ENCODE data around the gene EHD2.
"Not testable (repeated sequence)": the region's sequence is repeated elsewhere in the genome, so short reads cannot be mapped to it uniquely, and the experiment has no call there.

EHD2 gene

GRCh38 chr19:47777245-47778048 lies 64.2 kb downstream of the EHD2 start:
- not testable (repeated sequence) for DNase-seq

- peak; percentile 56 for DNase-seq
Observed at GRCh38 chr19:47778049-47778953, 65.1 kb downstream of the EHD2 start, which contains the start of gene SELENOW. Gene SELENOW (plus strand): TSS chr19:47778703. CDS start chr19:47778786, 83 bp downstream.

- no peak for DNase-seq
Observed at GRCh38 chr19:47778954-47779351, 65.7 kb downstream of the EHD2 start.

- DNase-seq: no peak
Observed at GRCh38 chr19:47779524-47780214, 66.4 kb downstream of the EHD2 start.

DNA sequence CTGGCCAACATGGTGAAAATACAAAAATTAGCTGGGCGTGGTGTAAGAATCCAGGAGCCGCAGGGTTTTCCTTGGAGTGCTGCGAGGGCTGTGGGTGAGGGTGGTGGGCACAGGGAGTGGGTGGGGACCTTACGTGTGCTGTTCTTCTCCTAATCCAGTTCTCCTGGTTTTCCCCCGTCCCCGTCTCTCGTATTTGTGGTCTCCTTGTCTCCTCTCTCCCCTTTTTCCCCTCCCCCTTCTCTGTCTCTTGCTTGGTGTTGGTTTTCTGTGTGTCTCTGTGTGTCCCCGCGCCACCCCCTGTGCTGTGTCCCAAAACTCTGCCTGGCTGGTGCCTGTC lies 67.0 kb downstream of the EHD2 start:
- no peak for DNase-seq

- DNase-seq: no peak
Observed at GRCh38 chr19:47781590-47782262, 68.5 kb downstream of the EHD2 start.

DNA sequence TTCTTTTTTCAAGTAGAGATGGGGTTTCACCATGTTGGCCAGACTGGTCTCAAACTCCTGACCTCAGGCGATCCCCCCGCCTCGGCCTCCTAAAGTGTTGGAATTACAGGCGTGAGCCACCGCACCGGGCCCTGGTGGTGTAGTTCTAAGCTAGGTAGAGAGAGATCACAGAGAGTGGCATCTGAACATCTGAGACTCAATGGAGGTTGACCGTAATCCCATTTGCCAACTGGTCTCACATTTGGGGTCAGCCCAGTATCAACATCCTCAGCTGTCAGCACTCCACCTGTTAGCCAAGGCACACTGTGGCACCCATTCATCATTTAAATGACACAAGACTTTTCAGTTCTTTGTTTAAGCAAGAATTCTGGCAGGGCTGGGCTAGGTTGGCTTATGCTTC lies 73.3 kb downstream of the EHD2 start:
- DNase-seq: no peak

DNA sequence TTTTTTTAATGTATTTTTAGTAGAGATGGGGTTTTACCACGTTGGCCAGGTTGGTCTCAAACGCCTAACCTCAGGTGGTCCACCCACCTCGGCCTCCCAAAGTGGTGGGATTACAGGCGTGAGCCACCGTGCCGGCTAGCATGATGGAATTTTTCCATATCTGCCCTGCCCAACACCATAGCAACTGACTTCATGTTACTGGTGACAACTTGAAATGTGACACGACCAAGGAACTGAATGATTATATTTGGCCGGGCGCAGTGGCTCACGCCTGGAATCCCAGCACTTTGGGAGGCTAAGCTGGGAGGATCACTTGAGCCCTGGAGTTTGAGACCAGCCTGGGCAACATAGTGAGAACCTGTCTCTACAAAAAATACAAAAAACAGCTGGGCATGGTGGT lies 74.1 kb downstream of the EHD2 start:
- DNase-seq: not testable (repeated sequence)

DNA sequence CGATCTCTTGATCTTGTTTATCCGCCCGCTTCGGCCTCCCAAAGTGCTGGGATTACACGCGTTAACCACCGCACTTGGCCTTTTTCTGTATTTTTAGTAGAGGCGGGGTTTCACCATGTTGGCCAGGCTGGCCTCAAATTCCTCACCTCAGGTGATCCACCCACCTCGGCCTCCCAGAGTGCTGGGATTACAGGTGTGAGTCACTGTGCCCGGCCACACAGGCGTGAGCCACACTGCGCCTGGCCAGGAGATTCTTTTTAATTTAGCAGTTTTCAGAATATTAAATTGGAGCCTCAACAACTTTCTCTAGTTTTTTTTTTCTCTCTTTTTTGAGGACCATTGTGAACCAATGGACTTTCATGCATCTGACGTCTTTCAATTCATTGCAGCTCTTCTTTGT lies 76.6 kb downstream of the EHD2 start:
- DNase-seq: not testable (repeated sequence)

DNA sequence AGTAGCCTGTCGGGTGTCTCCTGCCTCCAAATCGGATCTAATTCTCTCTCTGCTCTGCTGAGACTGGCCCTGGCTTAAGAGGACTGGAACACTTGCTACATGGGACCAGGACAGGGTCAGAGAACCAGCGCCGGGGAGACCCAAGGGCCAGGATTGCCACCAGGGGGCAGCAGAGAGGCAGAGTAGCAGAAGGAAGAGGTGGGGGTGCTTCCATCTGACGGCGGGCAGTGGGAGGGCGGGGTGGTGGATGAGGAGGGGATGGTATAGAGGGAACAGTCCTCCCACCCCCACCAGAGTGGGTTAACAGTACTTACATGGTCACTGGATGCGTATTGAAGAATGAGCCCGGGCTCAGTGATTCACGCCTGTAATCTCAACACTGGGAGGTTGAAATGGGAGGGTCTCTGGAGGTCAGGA lies 77.2 kb downstream of the EHD2 start:
- DNase-seq: no peak

DNA sequence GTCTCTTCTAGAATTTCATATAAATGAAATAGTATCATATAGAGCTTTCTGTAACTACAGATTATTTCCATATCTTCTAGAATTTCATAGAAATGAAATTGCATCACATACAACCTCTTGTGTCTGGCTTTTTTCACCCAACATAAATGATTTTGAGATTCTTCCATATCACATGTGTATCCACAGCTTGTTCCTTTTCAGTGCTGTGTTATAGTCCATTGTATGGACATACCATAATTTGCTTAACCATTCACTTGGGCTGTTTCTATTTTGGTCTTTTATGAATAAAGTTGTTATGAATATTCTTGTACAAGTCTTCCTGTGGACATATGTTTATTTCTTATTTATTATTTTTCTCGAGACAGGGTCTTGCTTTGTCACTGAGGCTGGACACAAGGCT lies 79.4 kb downstream of the EHD2 start:
- DNase-seq: no peak

Data from NCI-H1436 treated with DMSO at 0.1 percent for 48 hours (cell line).